Measurements from ENCODE around the gene HPSE2.

HPSE2 gene

DNA sequence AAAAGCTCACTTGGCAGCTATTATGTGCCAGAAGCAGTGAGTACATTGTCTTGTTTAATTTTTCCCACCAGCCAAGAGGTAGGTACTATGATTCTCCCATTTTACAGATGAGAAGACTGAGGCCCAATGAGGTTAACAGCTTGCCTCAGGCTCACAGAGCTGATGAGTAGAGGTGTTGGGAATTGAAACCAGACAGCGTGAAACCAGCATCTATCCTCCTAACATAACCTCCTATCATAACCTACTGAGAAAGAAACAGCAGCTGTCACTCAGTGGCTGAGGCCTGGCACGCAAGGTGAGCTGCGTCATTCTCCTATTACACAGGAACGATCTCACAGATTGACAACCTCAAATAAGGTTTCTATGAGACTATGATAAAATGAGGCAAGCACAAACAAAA lies 826.9 kb downstream of the HPSE2 start:
- no peak overlapping the region for H3K27ac Mint-ChIP-seq
- DNase-seq, result no peak
- no peaks in the 10 kb centered on the region for H3K4me1 Mint-ChIP-seq
- H3K9me3 Mint-ChIP-seq, result no peaks in the 10 kb centered on the region
- CTCF ChIA-PET, result interaction anchor here (4.6 kb wide), 1 partner anchor 17 kb away, joined by 15 read pairs; no protein-coding TSS in a partner anchor
- no peaks in the 10 kb centered on the region for H3K36me3 Mint-ChIP-seq
- no peaks in the 10 kb centered on the region for H3K27me3 Mint-ChIP-seq
- no peak overlapping the region for H3K4me3 Mint-ChIP-seq

DNA sequence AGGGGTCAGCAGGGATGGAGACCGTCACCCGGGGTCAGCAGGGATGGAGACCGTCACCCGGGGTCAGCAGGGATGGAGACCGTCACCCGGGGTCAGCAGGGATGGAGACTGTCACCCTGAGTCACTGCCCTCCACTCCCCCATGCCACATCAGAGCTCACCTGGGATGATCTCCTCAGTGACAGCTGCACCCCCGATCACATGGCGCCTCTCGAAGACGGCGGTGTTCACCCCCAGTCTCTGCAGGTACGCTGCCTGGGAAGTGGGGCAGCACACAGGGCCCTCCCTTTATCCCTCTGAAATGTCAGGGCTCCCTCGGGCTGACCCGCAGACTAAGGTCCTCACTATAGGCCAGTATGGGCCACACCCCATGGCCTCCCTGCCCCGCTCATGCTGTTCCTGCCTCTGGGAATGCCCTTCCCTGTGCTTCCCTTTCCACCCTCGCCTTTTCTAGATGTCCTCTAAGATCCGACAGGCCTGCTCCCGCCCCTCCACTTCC lies 827.9 kb downstream of the HPSE2 start:
- no peak for DNase-seq
- CTCF ChIA-PET, result interaction anchor here (4.6 kb wide), 1 partner anchor 18 kb away, joined by 15 read pairs; no protein-coding TSS in a partner anchor
- Mint-ChIP-seq H3K36me3 (no peaks in the 10 kb centered on the region), H3K4me3 (no peak overlapping the region), H3K4me1 (no peaks in the 10 kb centered on the region), H3K9me3 (no peaks in the 10 kb centered on the region), H3K27ac (no peak overlapping the region), H3K27me3 (no peaks in the 10 kb centered on the region)

Data from activated naive CD4-positive, alpha-beta T cell treated with anti-CD3 and anti-CD28 coated beads, Interleukin-2, amount 10 ng/mL, durations not matched to agents 7 days and 5 days (primary cell).